Endothelial cell of umbilical vein (primary cell): ENCODE results near the gene MPP4. TPM values are rescaled to one million over a fixed set of nuclear protein-coding genes. Genes with fewer than 3 reads are reported as not detected.

Experiments
- BruUV-seq: library from RNA; stranded (reverse); fragments of 400-500 nt; replicated peaks from 2 replicates; lab custom pipeline; 2021; lab: Mats Ljungman, UMichigan
- CTCF ChIA-PET: fragments of 300-600, 350-600 bp; sonication (Branson Sonifier 250); formaldehyde crosslinking; loops from one replicate; lab custom pipeline; 2021; ENCODE audit warnings: antibody characterized with exemption, inconsistent platforms; lab: Charles Lee
- POLR2A ChIA-PET: fragments of 300-600, 350-600 bp; sonication (Branson Sonifier 250); formaldehyde crosslinking; loops from one replicate; lab custom pipeline; 2021; ENCODE audit warnings: antibody characterized with exemption, inconsistent platforms; lab: Charles Lee
- DNase-seq: peaks from one replicate; pipeline ENCODE4 v3.0.0-alpha.2; 2011; ENCODE audit warnings: low read depth, low spot score
- FAIRE-seq: peaks from 2 replicates; lab custom pipeline; 2011; peaks lifted over from hg19 to GRCh38; lab: Jason Lieb, UNC
- H2AFZ ChIP-seq: 2 replicates; pipeline ENCODE4 v1.6.0; 2012; ENCODE audit warnings: low read depth, low read length, control low read depth, inconsistent platforms
- H3K27ac ChIP-seq: 2 replicates; pipeline ENCODE4 v1.5.1; 2011; ENCODE audit warnings: low read depth, mild to moderate bottlenecking, control low read depth, low read length, moderate library complexity; ENCODE audit not compliant: insufficient read depth
- H3K27me3 ChIP-seq, 2 experiments: 2 replicates each; pipeline versions ENCODE4 v1.6.0 to v1.6.1; 2011; ENCODE audit warnings: low read length in 2 of 2, mixed read lengths in 1 of 2; ENCODE audit not compliant: control insufficient read depth in 2 of 2, insufficient read depth in 2 of 2
- H3K36me3 ChIP-seq, 2 experiments: 2 replicates in 1 of 2; 3 replicates in 1 of 2; pipeline ENCODE4 v1.5.1; 2011; ENCODE audit warnings: low read length in 2 of 2, mild to moderate bottlenecking in 1 of 2, moderate library complexity in 1 of 2; ENCODE audit not compliant: control insufficient read depth in 2 of 2, insufficient read depth in 2 of 2; ENCODE audit errors: extremely low read depth in 1 of 2
- H3K4me1 ChIP-seq: 3 replicates; pipeline ENCODE4 v1.5.1; 2011; ENCODE audit warnings: mild to moderate bottlenecking, low read length; ENCODE audit not compliant: control insufficient read depth, insufficient read depth; ENCODE audit errors: extremely low read depth
- H3K4me2 ChIP-seq: 2 replicates; pipeline ENCODE4 v1.6.1; 2011; ENCODE audit warnings: low read length, control low read depth, mixed read lengths; ENCODE audit not compliant: insufficient read depth
- H3K4me3 ChIP-seq, 3 experiments: fragments of 200-600 bp in 1 of 3; sonication (generic), shearing (Covaris generic) in 1 of 3; replicated peaks in 1 of 3; 2 replicates each; pipeline ENCODE4 v1.5.1; 2011 to 2016; ENCODE audit warnings: control low read depth in 3 of 3, low read length in 3 of 3, mild to moderate bottlenecking in 2 of 3, inconsistent platforms in 1 of 3, low read depth in 1 of 3, moderate library complexity in 1 of 3; ENCODE audit not compliant: insufficient read depth in 1 of 3
- H3K79me2 ChIP-seq: 2 replicates; pipeline ENCODE4 v1.6.0; 2012; ENCODE audit warnings: low read length, inconsistent platforms; ENCODE audit not compliant: control insufficient read depth, insufficient read depth
- H3K9ac ChIP-seq: replicated peaks from 2 replicates; pipeline ENCODE3; 2011; ENCODE audit warnings: low read length, control low read depth; ENCODE audit not compliant: insufficient read depth; ENCODE audit errors: extremely low read depth
- H3K9me1 ChIP-seq: replicated peaks from 3 replicates; pipeline ENCODE4 v1.6.0; 2011; ENCODE audit warnings: mild to moderate bottlenecking, low read length; ENCODE audit not compliant: control insufficient read depth, insufficient read depth; ENCODE audit errors: extremely low read depth
- H3K9me3 ChIP-seq: replicated peaks from 2 replicates; pipeline ENCODE4 v1.5.1; 2012; ENCODE audit warnings: low read length, inconsistent platforms; ENCODE audit not compliant: control insufficient read depth, insufficient read depth
- H4K20me1 ChIP-seq: replicated peaks from 2 replicates; pipeline ENCODE3; 2011; ENCODE audit warnings: mild to moderate bottlenecking, low read length; ENCODE audit not compliant: control insufficient read depth, insufficient read depth; ENCODE audit errors: extremely low read depth
- FOS ChIP-seq: IDR thresholded peaks from 2 replicates; pipeline ENCODE4 v1.6.1; 2011; ENCODE audit warnings: mild to moderate bottlenecking, low read length, moderate library complexity, borderline replicate concordance; ENCODE audit not compliant: insufficient read depth
- GATA2 ChIP-seq: IDR thresholded peaks from 2 replicates; pipeline ENCODE4 v1.7.0; 2011; ENCODE audit warnings: low read depth, mild to moderate bottlenecking, moderate library complexity, mixed read lengths, low read length; ENCODE audit not compliant: insufficient read length, insufficient read depth
- MAX ChIP-seq: IDR thresholded peaks from 2 replicates; pipeline ENCODE4 v1.6.1; 2011; ENCODE audit not compliant: insufficient read depth, insufficient read length
- MYC ChIP-seq: IDR thresholded peaks from one replicate; pipeline ENCODE4 v1.6.1; 2011; ENCODE audit warnings: mild to moderate bottlenecking, low read depth, low read length
- POLR2A ChIP-seq: IDR thresholded peaks from 2 replicates; pipeline ENCODE4 v1.6.1; 2012; ENCODE audit warnings: low read depth, mild to moderate bottlenecking, control low read depth, low read length
- POLR2AphosphoS5 ChIP-seq: IDR thresholded peaks from 2 replicates; pipeline ENCODE4 v1.6.1; 2012; ENCODE audit warnings: low read depth, mild to moderate bottlenecking, control low read depth, low read length, moderate library complexity; ENCODE audit not compliant: insufficient read depth
- dilution Hi-C: fragments of 300-500 bp; cut with MboI; formaldehyde crosslinking; loops from one replicate; pipeline ENCODE4 v1.15.0; 2019; ENCODE audit warnings: low sequenced_read_pairs; ENCODE audit not compliant: extremely low pct_ligation_motif_present
- intact Hi-C: fragments of 100-400 bp; cut with micrococcal nuclease; formaldehyde crosslinking; loops from one replicate; pipeline ENCODE4 v1.10.0; 2022
- polyA plus RNA-seq, 4 experiments: library from polyadenylated mRNA; depleted of rRNA in 3 of 4; stranded (reverse) in 3 of 4; unstranded in 1 of 4; fragments of >200 nt; gene quantifications; 2 replicates each; pipeline versions ENCODE4 v1.2.1 to v1.2.3, GENCODE V29; 2011 to 2012; ENCODE audit warnings: missing spikeins in 1 of 4
- total RNA-seq: library from RNA; stranded (reverse); gene quantifications from 2 replicates; pipeline ENCODE4 v1.2.3, GENCODE V29; 2021

Gene MPP4
- total and polyA plus RNA-seq, 2 donors (not counting 3 experiments of a cell fraction or from before 2014, with no cell fraction given), result 5.6 to 7.6 TPM

- ChIA-PET POLR2A (no interaction called here), CTCF (interaction anchor here (1.0 to 2.3 kb wide), 4 partner anchors 11 to 176 kb away, joined by 3 to 13 read pairs (median 4); partner anchors contain the start of gene MPP4)
- DNase-seq, result no peak
- Histone ChIP-seq H3K27me3 (no peaks in the 10 kb centered on the region), H3K4me3 (peak overlapping the region; percentile 62 to 93 (median 77)), H4K20me1 (no peaks in the 10 kb centered on the region), H3K9me3 (no peaks in the 10 kb centered on the region), H3K79me2 (peaks cover 14% of the 10 kb centered on the region), H3K4me2 (peak overlapping the region; percentile 98), H3K36me3 (no peaks in the 10 kb centered on the region), H2AFZ (peak overlapping the region; percentile 92), H3K9me1 (no peaks in the 10 kb centered on the region), H3K27ac (peak overlapping the region; percentile 87), H3K9ac (peak overlapping the region; percentile 91), H3K4me1 (peaks cover 12% of the 10 kb centered on the region)
- intact Hi-C loops (loop anchor here (2.0 to 5.0 kb wide), 3 partner anchors 65 to 191 kb away; partner anchors contain the start of genes ALS2, STRADB and TRAK2), dilution Hi-C loops (no loop called here)
- BruUV-seq, result TSS peak; percentile 71
- FAIRE-seq, result peak; percentile 21
- TF ChIP-seq POLR2A, result no peak
- no peak for TF ChIP-seq MAX
- TF ChIP-seq GATA2, result no peak
These were observed 56.3 kb downstream of the MPP4 start for GRCh38 chr2:201642086-201642578.

- dilution Hi-C loops, result no loop called here
- Histone ChIP-seq H3K27me3 (no peaks in the 10 kb centered on the region), H3K4me3 (no peak overlapping the region), H3K9ac (no peak overlapping the region), H3K9me1 (no peaks in the 10 kb centered on the region), H3K27ac (no peak overlapping the region), H3K36me3 (peaks cover 0 to 15% of the 10 kb centered on the region in 2 experiments), H4K20me1 (no peaks in the 10 kb centered on the region), H3K9me3 (no peaks in the 10 kb centered on the region), H3K4me1 (peaks cover 12% of the 10 kb centered on the region), H3K4me2 (no peak overlapping the region), H2AFZ (no peak overlapping the region), H3K79me2 (peaks cover 14% of the 10 kb centered on the region)
- intact Hi-C loops, result no loop called here
- FAIRE-seq (no peak), DNase-seq (no peak)
- CTCF ChIA-PET, result interaction anchor here (1.5 kb wide), 1 partner anchor 69 kb away, joined by 3 read pairs; no protein-coding TSS in a partner anchor
- BruUV-seq, result no TSS peak
- POLR2A ChIA-PET, result no interaction called here
- TF ChIP-seq MAX (no peak), GATA2 (no peak), POLR2AphosphoS5 (no peak), MYC (no peak), FOS (no peak)
These were observed 59.2 kb downstream of the MPP4 start for GRCh38 chr2:201639205-201639604.
